K562 treated with DMSO at 1 percent for 24 hours (cell line): ENCODE results near the gene KRTAP20-1. TPM values are rescaled to one million over a fixed set of nuclear protein-coding genes. Genes with fewer than 3 reads are reported as not detected.

Experiments
- total RNA-seq: library from RNA; unstranded; fragments of 300-600 nt; gene quantifications from 2 replicates; pipeline ENCODE4 v1.2.3, GENCODE V29; 2022; ENCODE audit warnings: low read depth; ENCODE audit not compliant: insufficient read depth

KRTAP20-1 gene
- total RNA-seq, result not detected in 2 replicates

GRCh38 chr21:30616125-30616524 lies at the start of gene KRTAP20-1:
Gene KRTAP20-1, plus strand, starts transcription at chr21:30616425. Its CDS starts 30 bp downstream, at chr21:30616455.

GRCh38 chr21:30590297-30590696 lies 25.9 kb upstream of the KRTAP20-1 start, which contains the start of gene KRTAP22-2:
Gene KRTAP22-2, minus strand, starts transcription at chr21:30590397.

GRCh38 chr21:30592140-30592539 lies 24.1 kb upstream of the KRTAP20-1 start, which contains the start of gene KRTAP6-3:
Gene KRTAP6-3, plus strand, starts transcription at chr21:30592440. Its CDS starts 6 bp downstream, at chr21:30592446.

GRCh38 chr21:30598802-30599201 lies 17.4 kb upstream of the KRTAP20-1 start, which contains the start of gene KRTAP6-2:
Gene KRTAP6-2, minus strand, starts transcription at chr21:30598902. Its CDS starts 28 bp downstream, at chr21:30598874.

GRCh38 chr21:30600787-30601186 lies 15.4 kb upstream of the KRTAP20-1 start, which contains the start of gene KRTAP22-1:
Gene KRTAP22-1, plus strand, starts transcription at chr21:30601087.

GRCh38 chr21:30613836-30614235 lies 2.4 kb upstream of the KRTAP20-1 start, which contains the start of gene KRTAP6-1:
Gene KRTAP6-1, minus strand, starts transcription at chr21:30613930. Its CDS starts 26 bp downstream, at chr21:30613904.

GRCh38 chr21:30620522-30620921 lies 4.3 kb downstream of the KRTAP20-1 start, which contains the start of gene KRTAP20-4:
Gene KRTAP20-4, plus strand, starts transcription at chr21:30620627.

GRCh38 chr21:30634906-30635305 lies 18.7 kb downstream of the KRTAP20-1 start, which contains the start of gene KRTAP20-2:
Gene KRTAP20-2, plus strand, starts transcription at chr21:30635206. Its CDS starts 58 bp downstream, at chr21:30635264.

GRCh38 chr21:30642564-30642963 lies 26.3 kb downstream of the KRTAP20-1 start, which contains the start of gene KRTAP20-3:
Gene KRTAP20-3, plus strand, starts transcription at chr21:30642864.

Other genes starting within 250 kb of the KRTAP20-1 start
- gene KRTAP13-2, start 244.2 kb upstream of the KRTAP20-1 start, total RNA-seq, result not detected in 2 replicates
- not detected in 2 replicates for gene KRTAP13-1, start 220.4 kb upstream of the KRTAP20-1 start, total RNA-seq
- gene KRTAP13-3, start 190.5 kb upstream of the KRTAP20-1 start, total RNA-seq, result not detected in 2 replicates
- gene KRTAP13-4, start 186.2 kb upstream of the KRTAP20-1 start, total RNA-seq, result not detected in 2 replicates
- not detected in 2 replicates for gene KRTAP15-1, start 176.2 kb upstream of the KRTAP20-1 start, total RNA-seq
- not detected in 2 replicates for gene KRTAP19-1, start 136.1 kb upstream of the KRTAP20-1 start, total RNA-seq
- not detected in 2 replicates for gene KRTAP19-2, start 129.0 kb upstream of the KRTAP20-1 start, total RNA-seq
- gene KRTAP19-3, start 124.4 kb upstream of the KRTAP20-1 start, total RNA-seq, result not detected in 2 replicates
- not detected in 2 replicates for gene KRTAP19-4, start 119.3 kb upstream of the KRTAP20-1 start, total RNA-seq
- gene KRTAP19-5, start 114.3 kb upstream of the KRTAP20-1 start, total RNA-seq, result not detected in 2 replicates
- not detected in 2 replicates for gene KRTAP19-6, start 74.6 kb upstream of the KRTAP20-1 start, total RNA-seq
- gene KRTAP19-7, start 55.1 kb upstream of the KRTAP20-1 start, total RNA-seq, result not detected in 2 replicates
- not detected in 2 replicates for gene KRTAP22-2, start 26.0 kb upstream of the KRTAP20-1 start, total RNA-seq
- not detected in 2 replicates for gene KRTAP6-3, start 24.0 kb upstream of the KRTAP20-1 start, total RNA-seq
- not detected in 2 replicates for gene KRTAP6-2, start 17.5 kb upstream of the KRTAP20-1 start, total RNA-seq
- gene KRTAP22-1, start 15.3 kb upstream of the KRTAP20-1 start, total RNA-seq, result not detected in 2 replicates
- not detected in 2 replicates for gene KRTAP6-1, start 2.5 kb upstream of the KRTAP20-1 start, total RNA-seq
- not detected in 2 replicates for gene KRTAP20-4, start 4.2 kb downstream of the KRTAP20-1 start, total RNA-seq
- not detected in 2 replicates for gene KRTAP20-2, start 18.8 kb downstream of the KRTAP20-1 start, total RNA-seq
- gene KRTAP20-3, start 26.4 kb downstream of the KRTAP20-1 start, total RNA-seq, result not detected in 2 replicates
- gene KRTAP21-3, start 102.4 kb downstream of the KRTAP20-1 start, total RNA-seq, result not detected in 2 replicates
- gene KRTAP21-2, start 130.8 kb downstream of the KRTAP20-1 start, total RNA-seq, result not detected in 2 replicates
- not detected in 2 replicates for gene KRTAP21-1, start 139.0 kb downstream of the KRTAP20-1 start, total RNA-seq
- gene KRTAP8-1, start 196.8 kb downstream of the KRTAP20-1 start, total RNA-seq, result not detected in 2 replicates
- gene KRTAP7-1, start 213.3 kb downstream of the KRTAP20-1 start, total RNA-seq, result not detected in 2 replicates